Activated CD4-positive, alpha-beta T cell treated with anti-CD3 and anti-CD28 coated beads, Interleukin-2, amount 50 U/mL, for 4 hours (primary cell): ENCODE data around the gene KLK14.

Experiments
- DNase-seq, 2 experiments: peaks; one replicate each; pipeline ENCODE4 v3.0.0-alpha.2; 2020

Gene KLK14

DNA sequence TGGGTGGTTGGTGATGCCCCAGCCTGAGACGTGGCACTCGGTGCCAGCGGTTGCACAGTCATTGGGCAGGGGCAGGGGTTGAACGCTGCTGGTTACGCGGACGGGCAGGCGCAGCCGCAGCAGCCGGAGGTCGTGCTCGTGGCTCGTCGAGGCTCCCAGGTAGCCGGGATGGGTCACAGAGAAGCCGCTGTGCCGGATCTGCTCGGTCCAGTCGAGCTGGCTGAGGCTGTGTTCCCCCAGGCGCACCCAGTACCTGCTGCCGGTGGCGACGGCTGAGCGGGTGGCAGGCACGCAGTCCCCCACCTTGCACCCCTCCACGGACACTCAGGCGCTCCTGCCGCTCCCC is 50.8 kb downstream of the KLK14 start:
- DNase-seq, result no peak

DNA sequence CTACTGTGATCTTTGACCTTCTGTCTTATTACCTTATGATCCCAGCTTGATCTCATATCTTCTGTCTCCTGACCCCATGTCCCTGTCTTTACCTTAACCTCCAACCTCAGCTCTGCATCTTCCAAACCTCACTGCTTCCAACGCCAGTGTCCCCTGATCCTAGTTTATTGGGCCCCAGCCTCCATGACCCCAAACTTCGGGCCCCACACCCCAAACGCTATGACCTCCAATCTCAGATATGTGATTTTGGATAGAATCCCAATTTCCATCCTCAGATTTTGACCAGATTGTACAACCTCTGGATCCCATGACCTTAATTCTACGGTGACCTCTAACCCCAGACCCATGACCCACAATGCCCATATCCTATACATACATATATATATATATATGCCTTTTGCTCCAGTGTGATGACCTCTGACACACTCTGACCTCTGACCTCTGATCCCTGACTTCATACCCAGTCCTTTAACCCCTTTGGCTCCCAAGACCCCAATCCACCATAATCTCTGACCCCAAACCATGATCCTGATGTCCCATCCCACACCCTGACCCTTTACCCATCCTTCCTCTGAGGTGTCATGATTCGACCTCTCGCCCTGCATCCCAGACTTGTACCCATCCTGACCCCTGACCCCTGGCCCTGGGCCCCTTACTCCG is 51.3 kb downstream of the KLK14 start:
- no peak for DNase-seq

DNA sequence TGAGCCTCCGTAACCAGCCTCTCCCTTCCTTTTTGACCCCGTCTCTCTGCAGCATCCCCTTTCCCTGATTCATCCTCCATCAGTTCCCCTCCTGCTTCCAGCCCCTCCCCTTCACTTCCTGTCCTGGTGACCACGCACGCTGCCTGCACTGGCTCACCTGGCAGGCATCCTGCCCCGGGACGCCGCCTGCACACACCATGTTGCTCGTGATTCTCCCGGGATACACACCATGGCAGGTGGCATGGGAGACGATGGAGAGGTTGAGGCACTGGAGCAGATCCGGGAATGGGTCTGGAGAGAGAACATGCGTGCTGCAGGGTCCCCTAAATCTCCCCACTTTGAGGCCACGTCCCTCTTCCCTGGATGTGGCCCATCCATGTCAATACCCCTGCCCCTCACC is 52.1 kb downstream of the KLK14 start:
- no peak for DNase-seq

DNA sequence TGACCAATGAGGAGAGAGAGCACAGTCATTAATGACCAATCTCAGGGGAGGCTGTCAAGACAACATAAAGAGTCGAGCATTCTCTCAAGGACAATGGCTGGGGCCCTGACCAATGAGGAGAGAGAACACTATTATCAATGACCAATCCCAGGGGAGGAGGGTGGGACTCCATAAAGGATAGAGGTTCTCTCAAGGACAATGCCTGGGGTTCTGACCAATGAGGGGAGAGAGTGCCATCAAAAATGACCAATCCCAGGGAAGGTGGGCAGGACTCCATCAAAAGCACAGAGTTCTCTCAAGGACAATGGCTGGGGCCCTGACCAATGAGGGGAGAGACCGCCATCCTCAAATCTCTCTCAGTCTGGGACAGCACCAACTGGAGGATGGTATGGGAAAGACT is 53.0 kb downstream of the KLK14 start:
- DNase-seq, result no peak
